RWPE2 (cell line): ENCODE data around the gene GTF2IRD1.
"Not testable (repeated sequence)": the region's sequence is repeated elsewhere in the genome, so short reads cannot be mapped to it uniquely, and the experiment has no call there.

Experiments used
- ATAC-seq: fragments of 200-7000 bp; cut with Tn5 transposase; 3 replicates; pipeline ENCODE4 v1.9.1; 2021; ENCODE audit warnings: low read depth
- DNase-seq: peaks from one replicate; pipeline ENCODE4 v3.0.0-alpha.2; 2020; ENCODE audit warnings: low spot score
- H3K27ac ChIP-seq: fragments of 450-650 bp; 2 replicates; pipeline ENCODE4 v1.5.1; 2017; ENCODE audit warnings: mild to moderate bottlenecking; ENCODE audit not compliant: poor library complexity, severe bottlenecking
- H3K27me3 ChIP-seq: fragments of 250-450 bp; sonication (Bioruptor Pico); 2 replicates; pipeline ENCODE4 v1.5.1; 2021; ENCODE audit warnings: mild to moderate bottlenecking, moderate library complexity; ENCODE audit not compliant: insufficient read depth, poor library complexity, severe bottlenecking
- H3K36me3 ChIP-seq: fragments of 250-450 bp; sonication (Bioruptor Pico); 2 replicates; pipeline ENCODE4 v1.5.1; 2020; ENCODE audit warnings: low read depth, mild to moderate bottlenecking, moderate library complexity
- H3K4me1 ChIP-seq: fragments of 250-450 bp; sonication (Bioruptor Pico); 2 replicates; pipeline ENCODE4 v1.5.1; 2021; ENCODE audit warnings: mild to moderate bottlenecking, moderate library complexity; ENCODE audit not compliant: insufficient read depth, poor library complexity, severe bottlenecking
- H3K4me3 ChIP-seq: fragments of 250-450 bp; sonication (Bioruptor Pico); 2 replicates; pipeline ENCODE4 v1.5.1; 2021; ENCODE audit warnings: mild to moderate bottlenecking, moderate library complexity; ENCODE audit not compliant: severe bottlenecking
- H3K9me3 ChIP-seq: fragments of 250-450 bp; sonication (Bioruptor Pico); 2 replicates; pipeline ENCODE4 v1.5.1; 2021; ENCODE audit warnings: mild to moderate bottlenecking, moderate library complexity; ENCODE audit not compliant: severe bottlenecking
- TF ChIP-seq, protein P1 (sequence below): fragments of 450-650 bp; IDR thresholded peaks from one replicate; pipeline ENCODE4 v1.5.1; 2017; ENCODE audit warnings: mild to moderate bottlenecking, moderate library complexity; ENCODE audit not compliant: poor library complexity, severe bottlenecking

GTF2IRD1 gene

DNA sequence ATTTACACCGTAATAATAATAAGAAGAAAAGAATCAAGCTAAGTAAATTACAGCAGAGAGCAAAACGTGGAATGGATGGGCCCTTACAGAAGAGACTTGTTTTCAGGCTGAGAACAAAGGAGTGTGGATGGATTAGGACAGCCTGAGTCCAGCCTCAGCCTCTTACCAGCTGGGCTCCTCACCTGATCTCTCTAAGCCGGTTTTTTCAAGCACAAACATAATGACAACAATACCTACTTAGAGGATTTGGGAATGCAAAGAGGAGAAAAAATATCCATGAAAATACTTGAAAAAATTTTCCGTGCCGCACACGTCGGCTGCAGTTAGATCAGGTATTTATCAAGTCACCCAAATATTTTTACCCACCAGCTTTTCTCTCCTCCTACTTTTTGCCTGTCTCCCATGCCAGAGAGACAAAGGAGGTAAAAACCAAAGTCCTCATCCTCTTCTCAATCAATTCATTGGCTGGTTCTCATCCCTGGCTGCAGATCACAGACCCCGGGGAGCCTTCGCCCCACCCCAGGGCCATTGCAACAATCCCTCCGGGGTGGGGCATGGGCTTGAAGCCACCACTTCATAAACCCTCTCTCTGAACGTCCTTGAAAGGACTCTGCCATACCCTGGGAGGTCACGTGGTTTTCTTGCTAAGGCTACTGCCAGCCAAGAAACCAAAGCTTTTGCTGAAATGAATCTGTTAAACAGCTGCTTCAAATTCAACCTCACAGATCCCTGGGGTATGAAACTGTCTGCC is 174.1 kb downstream of the GTF2IRD1 start:
- H3K27me3 ChIP-seq = no peaks in the 10 kb centered on the region
- H3K27ac ChIP-seq = no peak overlapping the region
- H3K4me3 ChIP-seq = no peak overlapping the region
- no peaks in the 10 kb centered on the region for H3K9me3 ChIP-seq
- DNase-seq = no peak
- no peaks in the 10 kb centered on the region for H3K4me1 ChIP-seq
- no peaks in the 10 kb centered on the region for H3K36me3 ChIP-seq
- no peak for ATAC-seq
- TF ChIP-seq, protein P1, sequence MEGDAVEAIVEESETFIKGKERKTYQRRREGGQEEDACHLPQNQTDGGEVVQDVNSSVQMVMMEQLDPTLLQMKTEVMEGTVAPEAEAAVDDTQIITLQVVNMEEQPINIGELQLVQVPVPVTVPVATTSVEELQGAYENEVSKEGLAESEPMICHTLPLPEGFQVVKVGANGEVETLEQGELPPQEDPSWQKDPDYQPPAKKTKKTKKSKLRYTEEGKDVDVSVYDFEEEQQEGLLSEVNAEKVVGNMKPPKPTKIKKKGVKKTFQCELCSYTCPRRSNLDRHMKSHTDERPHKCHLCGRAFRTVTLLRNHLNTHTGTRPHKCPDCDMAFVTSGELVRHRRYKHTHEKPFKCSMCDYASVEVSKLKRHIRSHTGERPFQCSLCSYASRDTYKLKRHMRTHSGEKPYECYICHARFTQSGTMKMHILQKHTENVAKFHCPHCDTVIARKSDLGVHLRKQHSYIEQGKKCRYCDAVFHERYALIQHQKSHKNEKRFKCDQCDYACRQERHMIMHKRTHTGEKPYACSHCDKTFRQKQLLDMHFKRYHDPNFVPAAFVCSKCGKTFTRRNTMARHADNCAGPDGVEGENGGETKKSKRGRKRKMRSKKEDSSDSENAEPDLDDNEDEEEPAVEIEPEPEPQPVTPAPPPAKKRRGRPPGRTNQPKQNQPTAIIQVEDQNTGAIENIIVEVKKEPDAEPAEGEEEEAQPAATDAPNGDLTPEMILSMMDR = no peak

DNA sequence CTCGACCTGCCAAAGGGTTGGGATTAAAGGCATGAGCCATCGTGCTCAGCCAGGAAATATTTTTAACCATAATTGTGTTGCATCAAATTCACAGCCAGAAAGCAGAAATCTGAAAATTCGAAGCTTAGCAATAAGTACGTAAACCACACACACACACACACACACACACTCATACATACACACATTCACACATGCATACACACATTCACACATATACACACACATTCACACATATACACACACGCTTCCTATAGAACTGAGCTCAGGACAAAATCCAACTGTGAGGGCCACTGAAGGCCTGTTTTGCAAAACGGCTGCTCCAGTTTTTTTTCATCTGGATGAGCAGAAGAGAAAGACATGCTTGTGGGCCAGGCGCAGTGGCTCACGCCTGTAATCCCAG is 178.8 kb downstream of the GTF2IRD1 start:
- Histone ChIP-seq H3K36me3 (no peaks in the 10 kb centered on the region), H3K27ac (no peak overlapping the region), H3K4me1 (peaks cover 13% of the 10 kb centered on the region), H3K4me3 (no peak overlapping the region), H3K27me3 (no peaks in the 10 kb centered on the region), H3K9me3 (no peaks in the 10 kb centered on the region)
- ATAC-seq (no peak), DNase-seq (no peak)
- TF ChIP-seq, protein P1 = no peak

DNA sequence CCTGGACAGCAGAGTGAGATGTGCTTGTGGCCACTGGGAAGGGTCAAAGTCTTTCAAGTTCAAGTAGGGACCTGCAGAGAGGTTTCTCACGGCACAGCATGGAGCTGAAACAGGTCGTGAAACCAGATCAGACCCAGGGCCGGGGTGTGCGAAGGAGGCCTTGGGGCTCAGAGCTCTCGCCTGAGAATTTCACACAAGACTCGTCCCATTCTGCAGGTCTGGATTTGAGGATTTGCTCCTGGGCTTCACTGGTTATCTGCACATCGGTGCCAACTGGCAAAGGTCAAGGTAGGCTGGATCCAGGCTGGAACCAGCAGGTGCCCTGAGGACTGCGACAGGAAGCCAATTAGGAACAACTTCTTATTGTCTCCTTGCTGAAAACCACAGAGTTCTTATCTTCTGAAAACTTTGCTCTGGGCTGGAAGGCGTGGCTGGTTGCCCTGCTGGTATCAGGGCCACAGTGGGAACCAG is 179.8 kb downstream of the GTF2IRD1 start:
- H3K4me1 ChIP-seq = peaks cover 13% of the 10 kb centered on the region
- no peak overlapping the region for H3K27ac ChIP-seq
- H3K27me3 ChIP-seq = no peaks in the 10 kb centered on the region
- no peaks in the 10 kb centered on the region for H3K9me3 ChIP-seq
- no peak overlapping the region for H3K4me3 ChIP-seq
- ATAC-seq = no peak
- TF ChIP-seq, protein P1 = no peak
- DNase-seq = no peak
- no peaks in the 10 kb centered on the region for H3K36me3 ChIP-seq

DNA sequence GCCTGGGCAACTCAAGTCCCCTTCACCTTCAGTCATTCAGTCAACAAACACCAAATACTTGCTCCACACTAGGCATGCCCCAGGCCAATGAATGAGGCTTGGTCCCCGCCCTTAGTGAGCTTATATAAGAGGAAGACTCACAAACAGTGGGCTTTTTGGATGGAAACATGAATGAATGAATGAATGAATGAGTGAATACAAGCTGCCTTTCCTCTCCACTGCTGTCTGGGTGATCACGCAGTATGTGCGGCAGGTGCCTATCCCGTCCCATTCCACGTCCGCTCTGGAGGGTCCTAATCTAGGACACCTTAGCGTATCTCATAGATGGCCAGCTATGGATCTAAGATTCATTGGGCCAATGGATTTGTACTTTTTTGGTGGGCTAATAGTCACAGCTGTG is 184.0 kb downstream of the GTF2IRD1 start:
- Histone ChIP-seq H3K36me3 (no peaks in the 10 kb centered on the region), H3K4me1 (peaks cover 13% of the 10 kb centered on the region), H3K27me3 (no peaks in the 10 kb centered on the region), H3K4me3 (no peak overlapping the region), H3K9me3 (no peaks in the 10 kb centered on the region), H3K27ac (no peak overlapping the region)
- no peak for DNase-seq
- no peak for ATAC-seq
- TF ChIP-seq, protein P1 = no peak

DNA sequence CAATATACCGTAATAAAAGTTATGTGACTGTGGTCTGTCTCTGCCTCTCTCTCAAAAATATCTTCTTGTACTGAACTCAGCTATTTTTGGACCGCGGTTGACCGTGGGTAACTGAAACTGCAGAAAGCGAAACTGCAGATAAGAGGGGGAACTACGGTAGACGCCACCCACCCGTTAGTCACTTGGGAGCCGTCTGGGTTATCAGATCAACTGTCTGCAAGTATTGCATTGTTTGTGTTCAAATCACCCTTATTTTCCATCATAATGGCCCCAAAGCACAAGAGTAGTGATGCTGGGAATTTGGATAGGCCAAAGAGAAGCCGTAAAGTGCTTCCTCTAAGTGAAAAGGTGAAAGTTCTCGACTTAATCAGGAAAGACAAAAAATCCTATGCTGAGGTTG is 196.3 kb downstream of the GTF2IRD1 start:
- ATAC-seq, H3K4me3 ChIP-seq, DNase-seq, H3K27me3 ChIP-seq, H3K9me3 ChIP-seq, H3K36me3 ChIP-seq, H3K27ac ChIP-seq, H3K4me1 ChIP-seq: not testable (repeated sequence)

DNA sequence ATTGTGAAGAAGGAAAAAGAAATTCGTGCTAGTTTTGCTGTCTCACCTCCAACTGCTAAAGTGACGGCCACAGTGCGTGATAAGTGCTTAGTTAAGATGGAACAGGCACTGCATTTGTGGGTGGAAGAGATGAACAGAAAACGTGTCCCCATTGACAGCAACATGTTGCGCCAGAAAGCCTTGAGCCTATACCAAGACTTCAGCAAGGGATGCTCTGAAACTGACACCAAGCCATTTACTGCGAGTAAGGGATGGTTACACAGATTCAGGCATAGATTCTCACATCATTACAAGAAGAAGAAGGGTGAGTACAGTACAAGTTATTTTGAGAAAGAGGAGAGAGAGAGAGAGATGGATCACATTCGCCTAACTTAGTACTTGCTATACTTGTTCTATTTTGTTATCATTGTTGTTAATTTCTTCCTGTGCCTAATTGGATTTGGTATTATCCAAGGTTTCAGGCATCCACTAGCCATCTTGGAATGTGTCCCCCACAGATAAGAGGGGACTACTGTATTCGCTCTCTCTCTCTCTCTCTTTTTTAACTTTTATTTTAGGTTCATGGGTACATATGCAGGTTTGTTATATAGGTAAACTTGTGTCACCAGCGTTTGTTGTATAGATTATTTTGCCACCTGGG is 196.9 kb downstream of the GTF2IRD1 start:
- H3K4me1 ChIP-seq, DNase-seq, H3K4me3 ChIP-seq, H3K27ac ChIP-seq, H3K9me3 ChIP-seq, H3K27me3 ChIP-seq, ATAC-seq, H3K36me3 ChIP-seq: not testable (repeated sequence)

DNA sequence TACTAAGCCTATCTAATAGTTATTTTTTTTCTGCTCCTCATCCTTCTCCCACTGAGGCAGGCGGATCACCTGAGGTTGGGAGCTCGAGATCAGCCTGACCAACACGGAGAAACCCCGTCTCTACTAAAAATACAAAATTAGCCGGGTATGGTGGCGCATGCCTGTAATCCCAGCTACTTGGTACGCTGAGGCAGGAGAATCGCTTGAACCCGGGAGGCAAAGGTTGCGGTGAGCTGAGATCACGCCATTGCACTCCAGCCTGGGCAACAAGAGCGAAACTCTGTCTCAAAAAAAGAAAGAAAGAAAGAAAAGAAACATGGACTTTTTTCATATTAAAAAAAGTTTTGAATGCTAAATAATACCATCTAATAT is 197.4 kb downstream of the GTF2IRD1 start:
- not testable (repeated sequence) for H3K4me3 ChIP-seq, H3K9me3 ChIP-seq, H3K4me1 ChIP-seq, H3K27me3 ChIP-seq, H3K36me3 ChIP-seq, ATAC-seq, DNase-seq, H3K27ac ChIP-seq
